ENCODE data around the gene BMP4. TPM values are rescaled to one million over a fixed set of nuclear protein-coding genes. Genes with fewer than 3 reads are reported as not detected.

BMP4 gene
- total RNA-seq, 2 experiments from 2014 or later: not detected

- POLR2A ChIA-PET: no interaction called here
- CTCF ChIA-PET: no interaction called here
These were observed 25.9 kb upstream of the BMP4 start for GRCh38 chr14:53982546-53982945.

GRCh38 chr14:53979747-53980642 is 23.4 kb upstream of the BMP4 start:
- ATAC-seq (no peak), DNase-seq (no peak)
- Mint-ChIP-seq H3K27ac (no peak overlapping the region), H3K4me1 (no peaks in the 10 kb centered on the region), H3K4me3 (no peak overlapping the region), H3K36me3 (ENCODE audit: low read depth) (peaks cover under 1% of the 10 kb centered on the region), H3K27me3 (peaks cover 8% of the 10 kb centered on the region), H3K9me3 (ENCODE audit: low read depth) (peaks cover 11% of the 10 kb centered on the region)
- CTCF ChIA-PET: no interaction called here
- POLR2A ChIA-PET: no interaction called here
- intact Hi-C loops (cut with DNase I, micrococcal nuclease): no loop called here

More at GRCh38 chr14:53982546-53982945, 25.9 kb upstream of the BMP4 start:
- Mint-ChIP-seq H3K9me3 (ENCODE audit: low read depth) (peaks cover 22% of the 10 kb centered on the region), H3K36me3 (ENCODE audit: low read depth) (peaks cover 3% of the 10 kb centered on the region), H3K4me1 (no peaks in the 10 kb centered on the region), H3K4me3 (no peak overlapping the region), H3K27me3 (no peaks in the 10 kb centered on the region), H3K27ac (no peak overlapping the region)
- ATAC-seq (no peak), DNase-seq (no peak)
- intact Hi-C loops (cut with DNase I, micrococcal nuclease): no loop called here

GRCh38 chr14:53979113-53979681 is 22.6 kb upstream of the BMP4 start:
- no peak for DNase-seq
- Mint-ChIP-seq H3K4me1 (no peaks in the 10 kb centered on the region), H3K4me3 (no peak overlapping the region), H3K9me3 (ENCODE audit: low read depth) (peaks cover 3% of the 10 kb centered on the region), H3K36me3 (ENCODE audit: low read depth) (no peaks in the 10 kb centered on the region), H3K27ac (no peak overlapping the region), H3K27me3 (peaks cover 11% of the 10 kb centered on the region)
- CTCF ChIA-PET: no interaction called here
- intact Hi-C loops (cut with DNase I, micrococcal nuclease): no loop called here
- ATAC-seq: no peak
- POLR2A ChIA-PET: no interaction called here

- DNase-seq (no peak), ATAC-seq (no peak)
- Mint-ChIP-seq H3K27ac (no peak overlapping the region), H3K36me3 (ENCODE audit: low read depth) (no peaks in the 10 kb centered on the region), H3K4me1 (no peaks in the 10 kb centered on the region), H3K9me3 (ENCODE audit: low read depth) (no peaks in the 10 kb centered on the region), H3K4me3 (no peak overlapping the region), H3K27me3 (peaks cover 11% of the 10 kb centered on the region)
- ChIA-PET POLR2A (no interaction called here), CTCF (interaction anchor here (0.6 kb wide), 1 partner anchor 19 kb away, joined by 4 read pairs; no protein-coding TSS in a partner anchor)
- intact Hi-C loops (cut with DNase I, micrococcal nuclease): no loop called here
These were observed 21.6 kb upstream of the BMP4 start for GRCh38 chr14:53978194-53978593.

GRCh38 chr14:53975444-53975843 is 18.8 kb upstream of the BMP4 start:
- POLR2A ChIA-PET: no interaction called here
- ATAC-seq: no peak
- DNase-seq: no peak
- Mint-ChIP-seq H3K36me3 (ENCODE audit: low read depth) (no peaks in the 10 kb centered on the region), H3K4me3 (no peak overlapping the region), H3K9me3 (ENCODE audit: low read depth) (no peaks in the 10 kb centered on the region), H3K27ac (no peak overlapping the region), H3K4me1 (no peaks in the 10 kb centered on the region), H3K27me3 (peaks cover 14% of the 10 kb centered on the region)
- intact Hi-C loops (cut with DNase I, micrococcal nuclease): no loop called here
- CTCF ChIA-PET: interaction anchor here (0.6 to 0.9 kb wide), 2 partner anchors 18 to 286 kb away, joined by 3 read pairs; no protein-coding TSS in a partner anchor

- Mint-ChIP-seq H3K36me3 (ENCODE audit: low read depth) (no peaks in the 10 kb centered on the region), H3K4me3 (no peak overlapping the region), H3K27me3 (peaks cover 21% of the 10 kb centered on the region), H3K4me1 (no peaks in the 10 kb centered on the region), H3K27ac (no peak overlapping the region), H3K9me3 (ENCODE audit: low read depth) (no peaks in the 10 kb centered on the region)
- ATAC-seq (no peak), DNase-seq (no peak)
- ChIA-PET POLR2A (no interaction called here), CTCF (no interaction called here)
- intact Hi-C loops (cut with DNase I, micrococcal nuclease): no loop called here
These were observed 14.9 kb upstream of the BMP4 start for GRCh38 chr14:53971521-53971920.

- ATAC-seq: no peak
These were observed 12.7 kb upstream of the BMP4 start for GRCh38 chr14:53969326-53969725.

GRCh38 chr14:53968726-53969125 is 12.1 kb upstream of the BMP4 start:
- no peak for ATAC-seq
- ChIA-PET CTCF (interaction anchor here (0.6 to 0.7 kb wide), 2 partner anchors 34 to 50 kb away, joined by 3 read pairs; no protein-coding TSS in a partner anchor), POLR2A (no interaction called here)
- no peak for DNase-seq
- intact Hi-C loops (cut with DNase I, micrococcal nuclease): no loop called here
- Mint-ChIP-seq H3K4me1 (no peaks in the 10 kb centered on the region), H3K27me3 (peaks cover 28% of the 10 kb centered on the region), H3K36me3 (ENCODE audit: low read depth) (no peaks in the 10 kb centered on the region), H3K4me3 (no peak overlapping the region), H3K27ac (no peak overlapping the region), H3K9me3 (ENCODE audit: low read depth) (no peaks in the 10 kb centered on the region)

More at GRCh38 chr14:53969326-53969725, 12.7 kb upstream of the BMP4 start:
- intact Hi-C loops (cut with DNase I, micrococcal nuclease): no loop called here
- Mint-ChIP-seq H3K9me3 (ENCODE audit: low read depth) (no peaks in the 10 kb centered on the region), H3K36me3 (ENCODE audit: low read depth) (no peaks in the 10 kb centered on the region), H3K4me3 (no peak overlapping the region), H3K27me3 (peaks cover 22% of the 10 kb centered on the region), H3K27ac (no peak overlapping the region), H3K4me1 (no peaks in the 10 kb centered on the region)
- ChIA-PET POLR2A (no interaction called here), CTCF (interaction anchor here (0.6 kb wide), 1 partner anchor 49 kb away, joined by 3 read pairs; no protein-coding TSS in a partner anchor)
- DNase-seq: no peak

GRCh38 chr14:53967606-53968005 is 11.0 kb upstream of the BMP4 start:
- ATAC-seq (no peak), DNase-seq (no peak)
- Mint-ChIP-seq H3K4me3 (no peak overlapping the region), H3K4me1 (peaks cover 1% of the 10 kb centered on the region), H3K27me3 (peaks cover 39% of the 10 kb centered on the region), H3K27ac (no peak overlapping the region), H3K9me3 (ENCODE audit: low read depth) (no peaks in the 10 kb centered on the region), H3K36me3 (ENCODE audit: low read depth) (no peaks in the 10 kb centered on the region)
- ChIA-PET CTCF (no interaction called here), POLR2A (no interaction called here)
- intact Hi-C loops (cut with DNase I, micrococcal nuclease): no loop called here

GRCh38 chr14:53964249-53964648 is 7.6 kb upstream of the BMP4 start:
- CTCF ChIA-PET: interaction anchor here (0.9 to 1.5 kb wide), 2 partner anchors 86 to 203 kb away, joined by 3 read pairs; no protein-coding TSS in a partner anchor
- DNase-seq: no peak
- Mint-ChIP-seq H3K27me3 (peaks cover 48% of the 10 kb centered on the region), H3K36me3 (ENCODE audit: low read depth) (no peaks in the 10 kb centered on the region), H3K9me3 (ENCODE audit: low read depth) (no peaks in the 10 kb centered on the region), H3K4me1 (peaks cover 1% of the 10 kb centered on the region), H3K4me3 (no peak overlapping the region), H3K27ac (no peak overlapping the region)
- intact Hi-C loops (cut with DNase I, micrococcal nuclease): no loop called here
- ATAC-seq: no peak
- POLR2A ChIA-PET: no interaction called here

- Mint-ChIP-seq H3K27me3 (peaks cover 50% of the 10 kb centered on the region), H3K4me3 (no peak overlapping the region)
- DNase-seq: peak; percentile 35
These were observed 6.9 kb upstream of the BMP4 start for GRCh38 chr14:53963320-53964227.

More at GRCh38 chr14:53963320-53964227, 6.9 kb upstream of the BMP4 start:
- Mint-ChIP-seq H3K27ac (no peak overlapping the region), H3K9me3 (ENCODE audit: low read depth) (no peaks in the 10 kb centered on the region), H3K4me1 (peaks cover 1% of the 10 kb centered on the region), H3K36me3 (ENCODE audit: low read depth) (no peaks in the 10 kb centered on the region)
- ChIA-PET CTCF (interaction anchor here (0.9 to 1.5 kb wide), 2 partner anchors 11 to 204 kb away, joined by 3 read pairs; no protein-coding TSS in a partner anchor), POLR2A (no interaction called here)
- no peak for ATAC-seq
- intact Hi-C loops (cut with DNase I, micrococcal nuclease): no loop called here

Data from activated CD4-positive, alpha-beta T cell treated with anti-CD3 and anti-CD28 coated beads for 36 hours (primary cell).